Kidney capillary endothelial cell (primary cell): ENCODE results near the gene KDELR3.

Source experiments
- DNase-seq: peaks from one replicate; pipeline ENCODE4 v3.0.0-alpha.2; 2018; ENCODE audit warnings: low spot score

Gene KDELR3

GRCh38 chr22:38523029-38523428 lies 55.1 kb downstream of the KDELR3 start:
- no peak for DNase-seq

DNA sequence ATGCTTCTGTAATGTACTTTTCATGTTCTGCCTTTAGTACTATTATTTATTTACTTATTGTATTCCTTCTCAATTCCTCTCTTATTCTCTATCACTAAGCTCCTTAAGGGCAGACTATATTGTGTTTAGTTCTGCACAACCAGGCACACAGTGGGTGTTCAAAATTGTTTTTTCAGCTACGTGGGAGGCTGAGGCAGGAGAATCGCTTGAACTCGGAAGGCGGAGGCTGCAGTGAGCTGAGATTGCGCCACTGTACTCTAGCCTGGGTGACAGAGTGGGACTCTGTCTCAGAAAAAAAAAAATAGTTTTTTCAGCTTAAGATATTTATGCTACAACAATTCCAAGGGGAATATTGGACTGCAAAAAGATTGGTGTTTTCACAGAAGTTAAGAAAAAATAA lies 55.6 kb downstream of the KDELR3 start:
- no peak for DNase-seq

DNA sequence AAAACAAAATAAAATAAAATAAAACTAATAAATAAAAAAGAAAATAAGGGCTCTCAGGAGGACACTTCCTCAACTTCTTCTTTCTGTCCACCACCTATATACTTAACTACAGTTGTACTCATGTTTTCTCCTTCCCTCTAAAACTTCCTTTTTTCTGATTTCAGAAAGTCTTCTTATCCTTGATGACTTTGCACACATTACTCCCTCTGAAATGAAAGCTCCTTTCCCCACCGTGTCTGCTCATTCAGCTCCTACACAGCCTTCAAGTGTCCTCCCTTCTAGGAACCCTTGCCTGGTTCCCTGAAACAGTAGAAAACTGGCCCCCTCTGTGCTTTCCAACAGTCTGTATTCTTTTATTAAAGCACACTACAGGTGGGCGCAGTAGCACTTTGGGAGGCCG lies 56.5 kb downstream of the KDELR3 start:
- DNase-seq = no peak

DNA sequence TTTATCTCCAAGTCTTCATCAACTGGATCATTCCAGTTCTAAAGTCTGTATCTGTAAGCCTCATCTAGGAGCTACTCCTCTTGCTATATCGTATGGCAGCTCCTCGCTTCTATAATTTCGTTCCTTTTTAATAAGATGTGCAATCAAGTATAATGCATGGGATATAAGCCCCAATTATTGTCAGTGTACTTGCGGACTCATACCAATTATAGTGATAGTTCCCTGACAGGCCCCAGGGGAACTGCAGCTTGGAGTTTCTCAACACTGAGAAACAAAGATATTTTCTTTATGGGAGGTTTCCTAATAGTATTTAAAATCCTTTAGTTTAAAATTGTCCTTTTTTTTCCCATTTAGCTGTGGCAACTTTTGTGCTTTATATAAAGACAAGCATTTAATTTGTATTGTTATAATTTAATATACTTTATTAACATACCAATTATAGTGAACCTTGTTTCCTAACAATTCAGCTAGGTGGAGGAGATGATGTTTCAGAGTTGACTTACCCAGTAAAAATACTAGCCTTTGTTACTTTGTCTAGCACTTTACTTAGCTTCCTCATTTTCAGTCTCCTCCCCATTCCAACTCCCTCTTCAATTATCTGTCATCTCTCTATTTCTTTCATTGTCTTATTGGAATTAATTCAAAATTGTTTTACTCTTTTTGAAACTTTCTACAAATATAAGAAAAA lies 63.5 kb downstream of the KDELR3 start:
- DNase-seq = no peak
